ENCODE results near the gene LCP2.

GRCh38 chr5:170300361-170301013, 2.9 kb upstream of the LCP2 start:
- no peak for TF ChIP-seq POLR2A (IDR thresholded peaks at IDR 0.05; ENCODE audit: low read length)
- TF ChIP-seq GATA1 (IDR thresholded peaks at IDR 0.05; ENCODE audit: low read depth, low read length) = no peak
